A549 (cell line): ENCODE data around the gene ZNF37A.

ENCODE experiments used
- BHLHE40 ChIP-seq: IDR thresholded peaks from 2 replicates; pipeline ENCODE4 v1.6.1; 2012; ENCODE audit warnings: low read depth, low read length, inconsistent platforms
- CEBPB ChIP-seq, 2 experiments: fragments of >200 bp in 1 of 2; sonication (Bioruptor Twin) in 1 of 2; formaldehyde crosslinking in 1 of 2; IDR thresholded peaks; 2 replicates each; pipeline ENCODE4 v1.6.1; 2012 to 2016
- HDAC2 ChIP-seq: fragments of 200-600 bp; sonication (generic); IDR thresholded peaks from 2 replicates; pipeline ENCODE4 v1.6.1; 2016
- HOXB13 ChIP-seq: fragments of 250-450 bp; sonication (Bioruptor Pico); IDR thresholded peaks from 2 replicates; pipeline ENCODE4 v1.5.0; 2020; ENCODE audit warnings: low read depth, mild to moderate bottlenecking, moderate library complexity
- MAFK ChIP-seq: fragments of 450-650 bp; IDR thresholded peaks from 2 replicates; pipeline ENCODE4 v1.6.1; 2014; ENCODE audit not compliant: partially characterized antibody
- POLR2A ChIP-seq: IDR thresholded peaks from 2 replicates; pipeline ENCODE4 v1.6.1; 2012; ENCODE audit warnings: mild to moderate bottlenecking, low read length
- RCOR1 ChIP-seq: fragments of 150-350 bp; IDR thresholded peaks from 2 replicates; pipeline ENCODE4 v1.6.1; 2014; ENCODE audit warnings: antibody characterized with exemption, low read length, low read depth
- SMC3 ChIP-seq: fragments of >200 bp; sonication (Bioruptor Twin); formaldehyde crosslinking; IDR thresholded peaks from 3 replicates; pipeline ENCODE4 v1.6.1; 2018; ENCODE audit warnings: inconsistent platforms
- TF ChIP-seq, protein P1 (sequence below): fragments of >200 bp; sonication (Bioruptor Twin); formaldehyde crosslinking; IDR thresholded peaks from 3 replicates; pipeline ENCODE4 v1.5.1; 2016
- TF ChIP-seq, protein P2 (sequence below): fragments of 150-350 bp; IDR thresholded peaks from 2 replicates; pipeline ENCODE4 v1.6.1; 2014; ENCODE audit warnings: low read depth, mild to moderate bottlenecking, low read length
- TF ChIP-seq, protein P3 (sequence below): fragments of 200-600 bp; sonication (generic); IDR thresholded peaks from 2 replicates; pipeline ENCODE4 v1.6.1; 2016; ENCODE audit warnings: antibody characterized with exemption, mild to moderate bottlenecking, moderate library complexity
- TF ChIP-seq, protein P4 (sequence below): IDR thresholded peaks from 2 replicates; pipeline ENCODE4 v1.6.1; 2012

DNA sequence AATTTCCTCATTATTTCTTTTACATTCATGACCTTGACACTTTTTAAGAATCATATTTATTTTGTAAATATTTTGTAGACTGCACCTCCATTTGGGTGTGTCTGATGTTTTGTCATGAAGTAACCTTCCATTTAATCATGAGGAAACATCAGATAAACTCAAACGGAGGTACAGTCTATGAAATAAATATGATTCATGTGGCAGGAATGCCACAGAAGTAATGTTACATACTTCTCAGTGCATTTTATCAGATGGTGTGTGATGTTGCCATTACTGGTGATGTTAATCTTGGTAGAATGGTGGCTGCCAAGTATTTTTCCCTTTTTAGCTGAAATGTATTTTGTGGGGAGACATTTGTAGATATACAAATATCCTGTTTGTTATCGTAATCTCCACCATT is 64.9 kb downstream of the ZNF37A start:
- TF ChIP-seq, protein P1, sequence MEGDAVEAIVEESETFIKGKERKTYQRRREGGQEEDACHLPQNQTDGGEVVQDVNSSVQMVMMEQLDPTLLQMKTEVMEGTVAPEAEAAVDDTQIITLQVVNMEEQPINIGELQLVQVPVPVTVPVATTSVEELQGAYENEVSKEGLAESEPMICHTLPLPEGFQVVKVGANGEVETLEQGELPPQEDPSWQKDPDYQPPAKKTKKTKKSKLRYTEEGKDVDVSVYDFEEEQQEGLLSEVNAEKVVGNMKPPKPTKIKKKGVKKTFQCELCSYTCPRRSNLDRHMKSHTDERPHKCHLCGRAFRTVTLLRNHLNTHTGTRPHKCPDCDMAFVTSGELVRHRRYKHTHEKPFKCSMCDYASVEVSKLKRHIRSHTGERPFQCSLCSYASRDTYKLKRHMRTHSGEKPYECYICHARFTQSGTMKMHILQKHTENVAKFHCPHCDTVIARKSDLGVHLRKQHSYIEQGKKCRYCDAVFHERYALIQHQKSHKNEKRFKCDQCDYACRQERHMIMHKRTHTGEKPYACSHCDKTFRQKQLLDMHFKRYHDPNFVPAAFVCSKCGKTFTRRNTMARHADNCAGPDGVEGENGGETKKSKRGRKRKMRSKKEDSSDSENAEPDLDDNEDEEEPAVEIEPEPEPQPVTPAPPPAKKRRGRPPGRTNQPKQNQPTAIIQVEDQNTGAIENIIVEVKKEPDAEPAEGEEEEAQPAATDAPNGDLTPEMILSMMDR: no peak
- TF ChIP-seq SMC3 (no peak), POLR2A (no peak), RCOR1 (no peak), BHLHE40 (no peak), MAFK (no peak), HDAC2 (no peak), CEBPB (IDR thresholded peaks at IDR 0.05) (no peak), HOXB13 (no peak)
- TF ChIP-seq, protein P2, sequence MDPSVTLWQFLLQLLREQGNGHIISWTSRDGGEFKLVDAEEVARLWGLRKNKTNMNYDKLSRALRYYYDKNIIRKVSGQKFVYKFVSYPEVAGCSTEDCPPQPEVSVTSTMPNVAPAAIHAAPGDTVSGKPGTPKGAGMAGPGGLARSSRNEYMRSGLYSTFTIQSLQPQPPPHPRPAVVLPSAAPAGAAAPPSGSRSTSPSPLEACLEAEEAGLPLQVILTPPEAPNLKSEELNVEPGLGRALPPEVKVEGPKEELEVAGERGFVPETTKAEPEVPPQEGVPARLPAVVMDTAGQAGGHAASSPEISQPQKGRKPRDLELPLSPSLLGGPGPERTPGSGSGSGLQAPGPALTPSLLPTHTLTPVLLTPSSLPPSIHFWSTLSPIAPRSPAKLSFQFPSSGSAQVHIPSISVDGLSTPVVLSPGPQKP: no peak
- TF ChIP-seq, protein P3, sequence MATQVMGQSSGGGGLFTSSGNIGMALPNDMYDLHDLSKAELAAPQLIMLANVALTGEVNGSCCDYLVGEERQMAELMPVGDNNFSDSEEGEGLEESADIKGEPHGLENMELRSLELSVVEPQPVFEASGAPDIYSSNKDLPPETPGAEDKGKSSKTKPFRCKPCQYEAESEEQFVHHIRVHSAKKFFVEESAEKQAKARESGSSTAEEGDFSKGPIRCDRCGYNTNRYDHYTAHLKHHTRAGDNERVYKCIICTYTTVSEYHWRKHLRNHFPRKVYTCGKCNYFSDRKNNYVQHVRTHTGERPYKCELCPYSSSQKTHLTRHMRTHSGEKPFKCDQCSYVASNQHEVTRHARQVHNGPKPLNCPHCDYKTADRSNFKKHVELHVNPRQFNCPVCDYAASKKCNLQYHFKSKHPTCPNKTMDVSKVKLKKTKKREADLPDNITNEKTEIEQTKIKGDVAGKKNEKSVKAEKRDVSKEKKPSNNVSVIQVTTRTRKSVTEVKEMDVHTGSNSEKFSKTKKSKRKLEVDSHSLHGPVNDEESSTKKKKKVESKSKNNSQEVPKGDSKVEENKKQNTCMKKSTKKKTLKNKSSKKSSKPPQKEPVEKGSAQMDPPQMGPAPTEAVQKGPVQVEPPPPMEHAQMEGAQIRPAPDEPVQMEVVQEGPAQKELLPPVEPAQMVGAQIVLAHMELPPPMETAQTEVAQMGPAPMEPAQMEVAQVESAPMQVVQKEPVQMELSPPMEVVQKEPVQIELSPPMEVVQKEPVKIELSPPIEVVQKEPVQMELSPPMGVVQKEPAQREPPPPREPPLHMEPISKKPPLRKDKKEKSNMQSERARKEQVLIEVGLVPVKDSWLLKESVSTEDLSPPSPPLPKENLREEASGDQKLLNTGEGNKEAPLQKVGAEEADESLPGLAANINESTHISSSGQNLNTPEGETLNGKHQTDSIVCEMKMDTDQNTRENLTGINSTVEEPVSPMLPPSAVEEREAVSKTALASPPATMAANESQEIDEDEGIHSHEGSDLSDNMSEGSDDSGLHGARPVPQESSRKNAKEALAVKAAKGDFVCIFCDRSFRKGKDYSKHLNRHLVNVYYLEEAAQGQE: no peak
- TF ChIP-seq, protein P4, sequence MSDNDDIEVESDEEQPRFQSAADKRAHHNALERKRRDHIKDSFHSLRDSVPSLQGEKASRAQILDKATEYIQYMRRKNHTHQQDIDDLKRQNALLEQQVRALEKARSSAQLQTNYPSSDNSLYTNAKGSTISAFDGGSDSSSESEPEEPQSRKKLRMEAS: no peak
